HUES64 (cell line): ENCODE data around the gene IL17REL.

Source experiments
- H3K27ac ChIP-seq: 2 replicates; pipeline ENCODE4 v1.7.0; 2013; ENCODE audit warnings: low read depth, low read length, inconsistent platforms
- H3K27me3 ChIP-seq: 2 replicates; pipeline ENCODE4 v1.6.1; 2013; ENCODE audit warnings: mild to moderate bottlenecking, low read length; ENCODE audit not compliant: insufficient read depth
- H3K36me3 ChIP-seq: 2 replicates; pipeline ENCODE4 v1.6.1; 2013; ENCODE audit warnings: mild to moderate bottlenecking, low read length; ENCODE audit not compliant: insufficient read depth
- H3K4me1 ChIP-seq: 2 replicates; pipeline ENCODE4 v1.6.1; 2013; ENCODE audit warnings: mild to moderate bottlenecking, low read length, moderate library complexity; ENCODE audit not compliant: insufficient read depth
- H3K4me3 ChIP-seq: 2 replicates; pipeline ENCODE4 v1.5.1; 2013; ENCODE audit warnings: mild to moderate bottlenecking, low read length, moderate library complexity
- H3K9ac ChIP-seq: 2 replicates; pipeline ENCODE4 v1.6.1; 2013; ENCODE audit warnings: mild to moderate bottlenecking, low read depth, low read length
- H3K9me3 ChIP-seq: 2 replicates; pipeline ENCODE4 v1.6.1; 2013; ENCODE audit warnings: low read depth, low read length; ENCODE audit not compliant: insufficient read depth
- WGBS: fragments of 150-250, 120-280 bp; methylation state at CpG from one replicate; pipeline ENCODE4 v1.1.7; 2013; ENCODE audit warnings: missing lambda C conversion rate; 5-methylcytosine and 5-hydroxymethylcytosine counted together

The IL17REL gene

GRCh38 chr22:49997932-49998717 is 14.4 kb downstream of the IL17REL start:
- Histone ChIP-seq H3K9ac (no peak overlapping the region), H3K4me1 (no peaks in the 10 kb centered on the region), H3K27ac (no peak overlapping the region), H3K4me3 (no peak overlapping the region), H3K27me3 (peaks cover 28% of the 10 kb centered on the region), H3K9me3 (no peaks in the 10 kb centered on the region), H3K36me3 (no peaks in the 10 kb centered on the region)
- WGBS, result 93% methylated on average over 21 of the region's 21 CpGs

GRCh38 chr22:49997251-49997599 is 15.3 kb downstream of the IL17REL start:
- Histone ChIP-seq H3K27me3 (peaks cover 28% of the 10 kb centered on the region), H3K4me1 (no peaks in the 10 kb centered on the region), H3K4me3 (no peak overlapping the region), H3K9me3 (no peaks in the 10 kb centered on the region), H3K36me3 (no peaks in the 10 kb centered on the region), H3K27ac (no peak overlapping the region), H3K9ac (no peak overlapping the region)
- 88% methylated on average over 11 of the region's 12 CpGs for WGBS

- Histone ChIP-seq H3K4me1 (no peaks in the 10 kb centered on the region), H3K36me3 (no peaks in the 10 kb centered on the region), H3K4me3 (no peak overlapping the region), H3K9me3 (peaks cover under 1% of the 10 kb centered on the region; the same call in 1 of the 2 replicates), H3K27ac (no peak overlapping the region), H3K9ac (no peak overlapping the region), H3K27me3 (peaks cover 25% of the 10 kb centered on the region)
- 83% methylated on average over 18 of the region's 19 CpGs for WGBS
Observed at GRCh38 chr22:49996518-49997250, 15.9 kb downstream of the IL17REL start.

- Histone ChIP-seq H3K27ac (no peak overlapping the region), H3K36me3 (no peaks in the 10 kb centered on the region), H3K9me3 (peaks cover 6% of the 10 kb centered on the region; the same call in 1 of the 2 replicates), H3K9ac (no peak overlapping the region), H3K4me3 (no peak overlapping the region), H3K27me3 (peaks cover 20% of the 10 kb centered on the region), H3K4me1 (no peaks in the 10 kb centered on the region)
- WGBS, result 93% methylated on average over 4 of the region's 4 CpGs
Observed at GRCh38 chr22:49996119-49996517, 16.4 kb downstream of the IL17REL start.

- peaks cover 14% of the 10 kb centered on the region for H3K27me3 ChIP-seq
- no peaks in the 10 kb centered on the region for H3K36me3 ChIP-seq
- H3K4me1 ChIP-seq, result no peaks in the 10 kb centered on the region
- peaks cover 12% of the 10 kb centered on the region for H3K9me3 ChIP-seq
- 92% methylated on average over 10 of the region's 10 CpGs for WGBS
- H3K4me3 ChIP-seq, result no peak overlapping the region
- H3K9ac ChIP-seq, result no peak overlapping the region
- H3K27ac ChIP-seq, result no peak overlapping the region
Observed at GRCh38 chr22:49995361-49996118, 17.0 kb downstream of the IL17REL start.

- Histone ChIP-seq H3K27me3 (peaks cover 9% of the 10 kb centered on the region), H3K9ac (no peak overlapping the region), H3K4me1 (no peaks in the 10 kb centered on the region), H3K9me3 (peaks cover 13% of the 10 kb centered on the region), H3K36me3 (no peaks in the 10 kb centered on the region), H3K27ac (no peak overlapping the region), H3K4me3 (no peak overlapping the region)
- WGBS, result 89% methylated on average over 3 of the region's 3 CpGs
Observed at GRCh38 chr22:49995041-49995360, 17.6 kb downstream of the IL17REL start.

GRCh38 chr22:49994361-49995040 is 18.1 kb downstream of the IL17REL start:
- Histone ChIP-seq H3K9me3 (peaks cover 13% of the 10 kb centered on the region), H3K4me1 (no peaks in the 10 kb centered on the region), H3K27me3 (0 out of 2 replicates have a peak, but pooled peaks cover 5% of the 10 kb centered on the region), H3K9ac (no peak overlapping the region), H3K4me3 (no peak overlapping the region), H3K36me3 (no peaks in the 10 kb centered on the region), H3K27ac (no peak overlapping the region)
- whole genome bisulfite sequencing, result 92% methylated on average over 21 of the region's 21 CpGs

- H3K27me3 ChIP-seq, result 0 out of 2 replicates have a peak, but pooled peaks cover 4% of the 10 kb centered on the region
- H3K9ac ChIP-seq, result no peak overlapping the region
- peaks cover 13% of the 10 kb centered on the region for H3K9me3 ChIP-seq
- H3K4me3 ChIP-seq, result no peak overlapping the region
- no peaks in the 10 kb centered on the region for H3K36me3 ChIP-seq
- no peak overlapping the region for H3K27ac ChIP-seq
- 71% methylated on average over 11 of the region's 11 CpGs for WGBS
- H3K4me1 ChIP-seq, result no peaks in the 10 kb centered on the region
Observed at GRCh38 chr22:49993649-49994360, 18.8 kb downstream of the IL17REL start.

GRCh38 chr22:49992921-49993648 is 19.5 kb downstream of the IL17REL start:
- WGBS, result 56% methylated on average over 23 of the region's 23 CpGs
- Histone ChIP-seq H3K4me3 (no peak overlapping the region), H3K9ac (no peak overlapping the region), H3K4me1 (no peaks in the 10 kb centered on the region), H3K36me3 (no peaks in the 10 kb centered on the region), H3K27me3 (no peaks in the 10 kb centered on the region), H3K27ac (no peak overlapping the region), H3K9me3 (peaks cover 17% of the 10 kb centered on the region)

- WGBS, result 85% methylated on average over 7 of the region's 7 CpGs
- Histone ChIP-seq H3K9ac (no peak overlapping the region), H3K4me1 (no peaks in the 10 kb centered on the region), H3K27me3 (no peaks in the 10 kb centered on the region), H3K27ac (no peak overlapping the region), H3K4me3 (no peak overlapping the region), H3K36me3 (no peaks in the 10 kb centered on the region), H3K9me3 (peaks cover 17% of the 10 kb centered on the region)
Observed at GRCh38 chr22:49991907-49992533, 20.5 kb downstream of the IL17REL start.
